Measurements from ENCODE around the gene OR6B1. TPM values are rescaled to one million over a fixed set of nuclear protein-coding genes. Genes with fewer than 3 reads are reported as not detected.

OR6B1 gene
- total RNA-seq, 4 donors from 2014 or later, result not detected

GRCh38 chr7:144011458-144012230 lies 11.5 kb downstream of the OR6B1 start:
- Histone ChIP-seq H3K4me1 (no peaks in the 10 kb centered on the region), H3K9me3 (peaks cover 0 to 8% (median 2%) of the 10 kb centered on the region in 4 donors), H3K27ac (no peak overlapping the region), H3K36me3 (no peaks in the 10 kb centered on the region), H3K4me3 (no peak overlapping the region), H3K27me3 (no peaks in the 10 kb centered on the region)
- TF ChIP-seq POLR2A (IDR thresholded peaks at IDR 0.05), result no peak
- TF ChIP-seq CTCF (IDR thresholded peaks at IDR 0.05), result no peak
- DNase-seq, result no peak

- TF ChIP-seq CTCF (IDR thresholded peaks at IDR 0.05) (no peak), POLR2A (IDR thresholded peaks at IDR 0.05) (no peak)
These were observed 17.9 kb downstream of the OR6B1 start for GRCh38 chr7:144018065-144018464.

GRCh38 chr7:144019457-144019856 lies 19.3 kb downstream of the OR6B1 start:
- Histone ChIP-seq H3K4me3 (no peak overlapping the region), H3K36me3 (no peaks in the 10 kb centered on the region), H3K27me3 (no peaks in the 10 kb centered on the region), H3K27ac (no peak overlapping the region), H3K4me1 (no peaks in the 10 kb centered on the region), H3K9me3 (no peaks in the 10 kb centered on the region)
- no peak for DNase-seq
- TF ChIP-seq CTCF (IDR thresholded peaks at IDR 0.05) (no peak), POLR2A (IDR thresholded peaks at IDR 0.05) (no peak)

More at GRCh38 chr7:144018065-144018464, 17.9 kb downstream of the OR6B1 start:
- Histone ChIP-seq H3K36me3 (no peaks in the 10 kb centered on the region), H3K27me3 (no peaks in the 10 kb centered on the region), H3K4me1 (no peaks in the 10 kb centered on the region), H3K4me3 (no peak overlapping the region), H3K9me3 (no peaks in the 10 kb centered on the region), H3K27ac (no peak overlapping the region)
- no peak for DNase-seq

GRCh38 chr7:144020340-144020739 lies 20.2 kb downstream of the OR6B1 start:
- Histone ChIP-seq H3K4me1 (no peaks in the 10 kb centered on the region), H3K9me3 (no peaks in the 10 kb centered on the region), H3K36me3 (no peaks in the 10 kb centered on the region), H3K27ac (no peak overlapping the region), H3K4me3 (no peak overlapping the region), H3K27me3 (no peaks in the 10 kb centered on the region)
- TF ChIP-seq POLR2A (IDR thresholded peaks at IDR 0.05) (no peak), CTCF (IDR thresholded peaks at IDR 0.05) (no peak)
- DNase-seq, result no peak

- no peak for DNase-seq
- Histone ChIP-seq H3K4me3 (no peak overlapping the region), H3K27ac (no peak overlapping the region), H3K9me3 (no peaks in the 10 kb centered on the region), H3K27me3 (no peaks in the 10 kb centered on the region), H3K36me3 (no peaks in the 10 kb centered on the region), H3K4me1 (no peaks in the 10 kb centered on the region)
- TF ChIP-seq CTCF (IDR thresholded peaks at IDR 0.05), result no peak
- no peak for TF ChIP-seq POLR2A (IDR thresholded peaks at IDR 0.05)
These were observed 22.0 kb downstream of the OR6B1 start for GRCh38 chr7:144022169-144022568.

Data from Peyer's patch (tissue), 4 donors.